ENCODE data around the gene CCSAP.

- TF ChIP-seq, protein P1, sequence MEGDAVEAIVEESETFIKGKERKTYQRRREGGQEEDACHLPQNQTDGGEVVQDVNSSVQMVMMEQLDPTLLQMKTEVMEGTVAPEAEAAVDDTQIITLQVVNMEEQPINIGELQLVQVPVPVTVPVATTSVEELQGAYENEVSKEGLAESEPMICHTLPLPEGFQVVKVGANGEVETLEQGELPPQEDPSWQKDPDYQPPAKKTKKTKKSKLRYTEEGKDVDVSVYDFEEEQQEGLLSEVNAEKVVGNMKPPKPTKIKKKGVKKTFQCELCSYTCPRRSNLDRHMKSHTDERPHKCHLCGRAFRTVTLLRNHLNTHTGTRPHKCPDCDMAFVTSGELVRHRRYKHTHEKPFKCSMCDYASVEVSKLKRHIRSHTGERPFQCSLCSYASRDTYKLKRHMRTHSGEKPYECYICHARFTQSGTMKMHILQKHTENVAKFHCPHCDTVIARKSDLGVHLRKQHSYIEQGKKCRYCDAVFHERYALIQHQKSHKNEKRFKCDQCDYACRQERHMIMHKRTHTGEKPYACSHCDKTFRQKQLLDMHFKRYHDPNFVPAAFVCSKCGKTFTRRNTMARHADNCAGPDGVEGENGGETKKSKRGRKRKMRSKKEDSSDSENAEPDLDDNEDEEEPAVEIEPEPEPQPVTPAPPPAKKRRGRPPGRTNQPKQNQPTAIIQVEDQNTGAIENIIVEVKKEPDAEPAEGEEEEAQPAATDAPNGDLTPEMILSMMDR (conservative IDR thresholded peaks at IDR 0.05; ENCODE audit: low read length) = no peak
- TF ChIP-seq EZH2phosphoT487 (IDR thresholded peaks at IDR 0.05; ENCODE audit: borderline replicate concordance) = no peak
Measured at GRCh38 chr1:229293528-229294204, 49.2 kb downstream of the CCSAP start.

All from Loucy (cell line).